Activated T-cell treated with anti-CD3 and anti-CD28 coated beads, Interleukin-2, amount 50 U/mL, for 48 hours (primary cell): ENCODE data around the gene RFTN1.
A peak's percentile ranks its signal among the peaks of the same experiment; 100 is the strongest.

Experiments
- DNase-seq, 2 experiments: peaks; one replicate each; pipeline ENCODE4 v3.0.0-alpha.2; 2020

Gene RFTN1

GRCh38 chr3:16297997-16298885 lies 215.3 kb downstream of the RFTN1 start:
- DNase-seq, result no peak

GRCh38 chr3:16295298-16295890 lies 218.1 kb downstream of the RFTN1 start:
- DNase-seq, result no peak

- no peak for DNase-seq
Measured at GRCh38 chr3:16294844-16295243, 218.7 kb downstream of the RFTN1 start.

GRCh38 chr3:16290827-16291196 lies 222.7 kb downstream of the RFTN1 start:
- no peak for DNase-seq

GRCh38 chr3:16290007-16290826 lies 223.3 kb downstream of the RFTN1 start:
- DNase-seq, result no peak

GRCh38 chr3:16289144-16289889 lies 224.2 kb downstream of the RFTN1 start:
- no peak for DNase-seq

- no peak for DNase-seq
Measured at GRCh38 chr3:16288664-16289063, 224.8 kb downstream of the RFTN1 start.

GRCh38 chr3:16286751-16287543 lies 226.6 kb downstream of the RFTN1 start:
- DNase-seq, result no peak

GRCh38 chr3:16286161-16286560 lies 227.3 kb downstream of the RFTN1 start:
- peak in 1 of 2 experiments; percentile 70 for DNase-seq

- no peak for DNase-seq
Measured at GRCh38 chr3:16284633-16285032, 228.9 kb downstream of the RFTN1 start.

- DNase-seq, result no peak
Measured at GRCh38 chr3:16280671-16281070, 232.8 kb downstream of the RFTN1 start.

GRCh38 chr3:16279010-16279801 lies 234.3 kb downstream of the RFTN1 start:
- no peak for DNase-seq

GRCh38 chr3:16277471-16277870 lies 236.0 kb downstream of the RFTN1 start:
- no peak for DNase-seq

GRCh38 chr3:16273867-16274266 lies 239.6 kb downstream of the RFTN1 start:
- DNase-seq, result no peak

- DNase-seq, result no peak
Measured at GRCh38 chr3:16272588-16272987, 240.9 kb downstream of the RFTN1 start.

- no peak for DNase-seq
Measured at GRCh38 chr3:16270855-16271254, 242.6 kb downstream of the RFTN1 start.

GRCh38 chr3:16266714-16267113 lies 246.8 kb downstream of the RFTN1 start:
- no peak for DNase-seq
